ENCODE results near the gene SIGLEC11.

Gene SIGLEC11

GRCh38 chr19:49937750-49938381 lies 23.1 kb downstream of the SIGLEC11 start:
- no peaks in the 10 kb centered on the region for H3K27me3 ChIP-seq (ENCODE audit: low read length)
- no peaks in the 10 kb centered on the region; the same call in 1 of the 2 replicates for H3K36me3 ChIP-seq (ENCODE audit: low read length)
- no peak overlapping the region for H2AFZ ChIP-seq (ENCODE audit: low read depth, low read length, severe bottlenecking)
- no peaks in the 10 kb centered on the region for H3K79me2 ChIP-seq (ENCODE audit: insufficient read depth, low read length)
- H3K9me3 ChIP-seq (ENCODE audit: insufficient read depth, low read length) = no peaks in the 10 kb centered on the region
- peak; percentile 97 for TF ChIP-seq CTCF (IDR thresholded peaks at IDR 0.05; ENCODE audit: insufficient read depth, low read length, poor library complexity, severe bottlenecking)
- no peak for TF ChIP-seq EZH2phosphoT487 (conservative IDR thresholded peaks at IDR 0.05; ENCODE audit: low read length)
- no peaks in the 10 kb centered on the region for H4K20me1 ChIP-seq (ENCODE audit: low read depth, low read length)
- H3F3A ChIP-seq (ENCODE audit: insufficient read depth) = peaks cover 6% of the 10 kb centered on the region
- H3K27ac ChIP-seq (ENCODE audit: low read depth, low read length) = no peak overlapping the region
- H3K4me2 ChIP-seq (ENCODE audit: low read depth, low read length, poor library complexity, severe bottlenecking) = peak overlapping the region; percentile 35
- no peaks in the 10 kb centered on the region for H3K9me2 ChIP-seq (replicated peaks; ENCODE audit: insufficient read depth, low read length)
- H3K9ac ChIP-seq (ENCODE audit: low read length) = no peak overlapping the region
- no peak overlapping the region for H3K4me3 ChIP-seq (ENCODE audit: insufficient read depth, low read length, poor library complexity, severe bottlenecking)

GRCh38 chr19:49936549-49936948 lies 24.4 kb downstream of the SIGLEC11 start:
- H3K9me2 ChIP-seq (replicated peaks; ENCODE audit: insufficient read depth, low read length) = no peaks in the 10 kb centered on the region
- TF ChIP-seq CTCF (IDR thresholded peaks at IDR 0.05; ENCODE audit: insufficient read depth, low read length, poor library complexity, severe bottlenecking) (no peak), EZH2phosphoT487 (conservative IDR thresholded peaks at IDR 0.05; ENCODE audit: low read length) (no peak)
- no peak overlapping the region for H2AFZ ChIP-seq (ENCODE audit: low read depth, low read length, severe bottlenecking)
- H3K79me2 ChIP-seq (ENCODE audit: insufficient read depth, low read length) = no peaks in the 10 kb centered on the region
- peaks cover 7% of the 10 kb centered on the region for H3K36me3 ChIP-seq (ENCODE audit: low read length)
- H3K4me3 ChIP-seq (ENCODE audit: insufficient read depth, low read length, poor library complexity, severe bottlenecking) = no peak overlapping the region
- no peak overlapping the region for H3K4me2 ChIP-seq (ENCODE audit: low read depth, low read length, poor library complexity, severe bottlenecking)
- H3K27me3 ChIP-seq (ENCODE audit: low read length) = no peaks in the 10 kb centered on the region
- no peak overlapping the region for H3K27ac ChIP-seq (ENCODE audit: low read depth, low read length)
- H3K9ac ChIP-seq (ENCODE audit: low read length) = no peak overlapping the region
- H3F3A ChIP-seq (ENCODE audit: insufficient read depth) = peaks cover 12% of the 10 kb centered on the region
- no peaks in the 10 kb centered on the region for H3K9me3 ChIP-seq (ENCODE audit: insufficient read depth, low read length)
- H4K20me1 ChIP-seq (ENCODE audit: low read depth, low read length) = no peaks in the 10 kb centered on the region; the same call in 1 of the 2 replicates

- H3K27ac ChIP-seq (ENCODE audit: low read depth, low read length) = no peak overlapping the region
- H3K9me2 ChIP-seq (replicated peaks; ENCODE audit: insufficient read depth, low read length) = no peaks in the 10 kb centered on the region
- no peaks in the 10 kb centered on the region for H3K9me3 ChIP-seq (ENCODE audit: insufficient read depth, low read length)
- TF ChIP-seq EZH2phosphoT487 (conservative IDR thresholded peaks at IDR 0.05; ENCODE audit: low read length) = no peak
- no peak for TF ChIP-seq CTCF (IDR thresholded peaks at IDR 0.05; ENCODE audit: insufficient read depth, low read length, poor library complexity, severe bottlenecking)
- no peak overlapping the region for H3K4me3 ChIP-seq (ENCODE audit: insufficient read depth, low read length, poor library complexity, severe bottlenecking)
- peaks cover 26% of the 10 kb centered on the region for H3F3A ChIP-seq (ENCODE audit: insufficient read depth)
- peaks cover 21% of the 10 kb centered on the region for H3K36me3 ChIP-seq (ENCODE audit: low read length)
- peaks cover 13% of the 10 kb centered on the region; the same call in 1 of the 2 replicates for H4K20me1 ChIP-seq (ENCODE audit: low read depth, low read length)
- H3K4me2 ChIP-seq (ENCODE audit: low read depth, low read length, poor library complexity, severe bottlenecking) = no peak overlapping the region
- H2AFZ ChIP-seq (ENCODE audit: low read depth, low read length, severe bottlenecking) = no peak overlapping the region
- no peaks in the 10 kb centered on the region for H3K27me3 ChIP-seq (ENCODE audit: low read length)
- peaks cover 24% of the 10 kb centered on the region for H3K79me2 ChIP-seq (ENCODE audit: insufficient read depth, low read length)
- no peak overlapping the region for H3K9ac ChIP-seq (ENCODE audit: low read length)
These were observed 27.3 kb downstream of the SIGLEC11 start for GRCh38 chr19:49933643-49934042.

Measured in SU-DHL-6 (cell line).